ENCODE measurements around the gene SLC8A2.

DNA sequence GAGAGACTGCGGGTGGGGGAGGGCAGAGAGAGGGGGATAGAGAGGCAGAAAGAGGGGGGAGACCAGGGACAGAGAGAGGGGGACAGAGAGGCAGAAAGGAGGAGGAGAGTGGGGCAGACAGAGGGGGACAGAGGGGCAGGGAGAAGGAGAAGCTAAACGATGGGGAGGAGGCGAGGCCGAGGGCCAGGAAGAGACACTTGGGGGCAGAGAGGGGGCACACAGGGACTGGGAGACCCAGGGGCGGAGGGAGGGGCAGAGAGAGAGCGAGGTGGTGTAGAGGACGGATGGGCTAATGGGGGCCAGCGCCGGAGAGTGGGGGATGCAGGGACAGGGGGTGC is 53.0 kb downstream of the SLC8A2 start:
- TF ChIP-seq, protein P1, sequence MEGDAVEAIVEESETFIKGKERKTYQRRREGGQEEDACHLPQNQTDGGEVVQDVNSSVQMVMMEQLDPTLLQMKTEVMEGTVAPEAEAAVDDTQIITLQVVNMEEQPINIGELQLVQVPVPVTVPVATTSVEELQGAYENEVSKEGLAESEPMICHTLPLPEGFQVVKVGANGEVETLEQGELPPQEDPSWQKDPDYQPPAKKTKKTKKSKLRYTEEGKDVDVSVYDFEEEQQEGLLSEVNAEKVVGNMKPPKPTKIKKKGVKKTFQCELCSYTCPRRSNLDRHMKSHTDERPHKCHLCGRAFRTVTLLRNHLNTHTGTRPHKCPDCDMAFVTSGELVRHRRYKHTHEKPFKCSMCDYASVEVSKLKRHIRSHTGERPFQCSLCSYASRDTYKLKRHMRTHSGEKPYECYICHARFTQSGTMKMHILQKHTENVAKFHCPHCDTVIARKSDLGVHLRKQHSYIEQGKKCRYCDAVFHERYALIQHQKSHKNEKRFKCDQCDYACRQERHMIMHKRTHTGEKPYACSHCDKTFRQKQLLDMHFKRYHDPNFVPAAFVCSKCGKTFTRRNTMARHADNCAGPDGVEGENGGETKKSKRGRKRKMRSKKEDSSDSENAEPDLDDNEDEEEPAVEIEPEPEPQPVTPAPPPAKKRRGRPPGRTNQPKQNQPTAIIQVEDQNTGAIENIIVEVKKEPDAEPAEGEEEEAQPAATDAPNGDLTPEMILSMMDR (IDR thresholded peaks at IDR 0.05) = no peak
- TF ChIP-seq POLR2A (IDR thresholded peaks at IDR 0.05) = no peak
